Measurements from ENCODE around the gene HERC6. TPM values are rescaled to one million over a fixed set of nuclear protein-coding genes. Genes with fewer than 3 reads are reported as not detected.

The HERC6 gene
- total RNA-seq, 2 experiments from 2014 or later, result 42.8 to 43.6 TPM

DNA sequence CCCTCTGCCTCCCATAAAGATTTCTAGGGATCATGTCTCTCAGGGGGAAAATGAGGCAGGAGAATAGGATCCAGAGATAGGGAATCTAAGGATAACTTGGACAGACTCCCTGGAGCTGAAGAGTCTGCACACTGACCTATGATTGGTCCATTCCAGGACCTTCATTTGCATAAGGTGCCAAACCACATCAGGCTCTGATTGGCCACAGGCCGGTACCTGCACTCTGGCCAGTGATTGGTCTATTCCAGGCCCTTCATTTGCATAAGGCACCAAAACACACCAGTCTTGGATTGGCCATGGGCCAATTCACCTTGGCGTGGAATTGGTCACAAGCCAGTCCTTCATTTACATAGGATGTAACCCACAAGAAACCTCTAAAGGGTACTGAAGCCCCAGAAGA is 74.3 kb downstream of the HERC6 start:
- CTCF ChIA-PET, result no interaction called here
- no peak for DNase-seq
- Mint-ChIP-seq H3K4me1 (peaks cover 21% of the 10 kb centered on the region), H3K4me3 (no peak overlapping the region), H3K27me3 (no peaks in the 10 kb centered on the region), H3K36me3 (ENCODE audit: low read depth) (peaks cover 30% of the 10 kb centered on the region), H3K9me3 (peaks cover 6% of the 10 kb centered on the region), H3K27ac (no peak overlapping the region)
- POLR2A ChIA-PET, result no interaction called here

DNA sequence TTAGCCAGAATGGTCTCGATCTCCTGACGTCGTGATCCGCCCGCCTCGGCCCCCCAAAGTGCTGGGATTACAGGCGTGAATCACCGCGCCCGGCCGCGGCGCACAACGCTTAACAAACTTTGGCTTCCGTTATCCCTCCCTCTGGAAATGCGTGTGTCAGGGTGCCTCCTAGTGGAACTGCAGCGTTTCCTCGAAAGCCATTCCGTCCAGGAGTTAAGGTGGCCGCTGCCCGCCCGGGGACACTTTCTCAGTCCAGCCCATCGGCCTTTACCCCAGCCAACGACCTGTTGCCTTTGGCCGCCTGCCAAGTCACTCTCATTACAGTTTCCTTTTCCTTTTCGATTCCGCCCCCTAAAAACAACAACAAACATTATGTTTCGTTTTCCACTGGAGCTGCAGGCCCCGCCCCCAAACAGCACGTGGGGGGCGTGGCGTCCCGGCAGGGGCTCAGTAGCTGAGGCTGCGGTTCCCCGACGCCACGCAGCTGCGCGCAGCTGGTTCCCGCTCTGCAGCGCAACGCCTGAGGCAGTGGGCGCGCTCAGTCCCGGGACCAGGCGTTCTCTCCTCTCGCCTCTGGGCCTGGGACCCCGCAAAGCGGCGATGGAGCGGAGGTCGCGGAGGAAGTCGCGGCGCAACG is 78.1 kb downstream of the HERC6 start, which contains the start of gene HERC5:
HERC5 (plus strand) TSS at position 450 of the 637 bp plus-strand sequence; CDS start at position 601, 151 bp downstream.
- peak; percentile 95 for DNase-seq
- peaks cover 27% of the 10 kb centered on the region for H3K36me3 Mint-ChIP-seq (ENCODE audit: low read depth)
- H3K9me3 Mint-ChIP-seq, result peaks cover 6% of the 10 kb centered on the region
- H3K27me3 Mint-ChIP-seq, result no peaks in the 10 kb centered on the region
- POLR2A ChIA-PET, result interaction anchor here (0.6 to 1.3 kb wide), 4 partner anchors 14 to 173 kb away, joined by 5 to 10 read pairs (median 6); partner anchors contain the start of genes HERC6 and PPM1K
- H3K4me1 Mint-ChIP-seq, result peaks cover 50% of the 10 kb centered on the region
- H3K4me3 Mint-ChIP-seq, result peak within 1 kb of the TSS; percentile 99
- peak within 1 kb of the TSS; percentile 100 for H3K27ac Mint-ChIP-seq
- CTCF ChIA-PET, result interaction anchor here (0.9 to 1.8 kb wide), 9 partner anchors 9 to 172 kb away, joined by 3 to 7 read pairs (median 4); partner anchors contain the start of genes HERC6 and PPM1K

DNA sequence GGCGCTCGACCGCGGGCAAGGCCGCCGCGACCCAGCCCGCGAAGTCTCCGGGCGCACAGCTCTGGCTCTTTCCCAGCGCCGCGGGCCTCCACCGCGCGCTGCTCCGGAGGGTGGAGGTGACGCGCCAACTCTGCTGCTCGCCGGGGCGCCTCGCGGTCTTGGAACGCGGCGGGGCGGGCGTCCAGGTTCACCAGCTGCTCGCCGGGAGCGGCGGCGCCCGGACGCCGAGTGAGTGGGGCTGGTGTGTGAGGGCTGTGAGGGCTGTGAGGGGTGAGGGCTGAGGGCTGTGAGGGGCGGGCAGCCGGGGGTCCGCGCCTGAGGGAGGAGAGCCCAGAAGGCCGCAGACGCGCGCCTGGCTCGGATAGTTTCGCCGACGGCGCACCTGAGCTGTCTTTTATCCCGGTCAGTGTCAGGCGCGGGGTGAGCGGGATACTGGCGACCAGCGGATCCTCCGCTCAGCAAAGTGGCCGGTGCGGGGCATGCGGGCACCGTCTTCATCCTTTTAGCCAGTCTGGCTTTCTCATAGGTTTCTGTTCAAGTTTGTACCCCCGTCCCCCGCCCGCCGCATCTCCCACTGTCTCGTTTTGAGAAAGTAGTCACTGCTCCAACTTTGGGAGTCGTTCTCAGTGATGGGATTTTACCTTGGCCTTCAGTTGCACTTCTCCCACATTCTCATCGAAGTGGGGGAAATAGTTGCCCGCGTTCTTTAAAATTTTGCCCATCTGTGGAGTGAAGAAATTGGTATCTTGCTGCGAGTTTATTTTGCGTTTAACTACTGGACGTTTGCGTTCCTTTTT is 78.9 kb downstream of the HERC6 start:
- peaks cover 57% of the 10 kb centered on the region for H3K4me1 Mint-ChIP-seq
- peak; percentile 53 for DNase-seq
- peaks cover 32% of the 10 kb centered on the region for H3K36me3 Mint-ChIP-seq (ENCODE audit: low read depth)

GRCh38 chr4:88458104-88458740 is 79.6 kb downstream of the HERC6 start:
- Mint-ChIP-seq H3K4me1 (peaks cover 61% of the 10 kb centered on the region), H3K36me3 (ENCODE audit: low read depth) (peaks cover 38% of the 10 kb centered on the region), H3K4me3 (peak overlapping the region; percentile 99), H3K9me3 (peaks cover 2% of the 10 kb centered on the region), H3K27ac (peak overlapping the region; percentile 100), H3K27me3 (no peaks in the 10 kb centered on the region)
- ChIA-PET CTCF (interaction anchor here (0.6 to 1.8 kb wide), 3 partner anchors 13 to 174 kb away, joined by 3 to 7 read pairs (median 6); partner anchors contain the start of gene PPM1K), POLR2A (interaction anchor here (0.7 kb wide), 1 partner anchor 31 kb away, joined by 3 read pairs; no protein-coding TSS in a partner anchor)
- no peak for DNase-seq

More for the DNA sequence above, 78.9 kb downstream of the HERC6 start:
- Mint-ChIP-seq H3K9me3 (peaks cover 4% of the 10 kb centered on the region), H3K4me3 (peak overlapping the region; percentile 99), H3K27ac (peak overlapping the region; percentile 100), H3K27me3 (no peaks in the 10 kb centered on the region)
- ChIA-PET CTCF (interaction anchor here (0.6 to 1.8 kb wide), 10 partner anchors 8 to 173 kb away, joined by 3 to 7 read pairs (median 4); partner anchors contain the start of genes HERC6 and PPM1K), POLR2A (interaction anchor here (0.6 to 1.3 kb wide), 5 partner anchors 14 to 174 kb away, joined by 3 to 10 read pairs (median 5); partner anchors contain the start of genes HERC6 and PPM1K)

DNA sequence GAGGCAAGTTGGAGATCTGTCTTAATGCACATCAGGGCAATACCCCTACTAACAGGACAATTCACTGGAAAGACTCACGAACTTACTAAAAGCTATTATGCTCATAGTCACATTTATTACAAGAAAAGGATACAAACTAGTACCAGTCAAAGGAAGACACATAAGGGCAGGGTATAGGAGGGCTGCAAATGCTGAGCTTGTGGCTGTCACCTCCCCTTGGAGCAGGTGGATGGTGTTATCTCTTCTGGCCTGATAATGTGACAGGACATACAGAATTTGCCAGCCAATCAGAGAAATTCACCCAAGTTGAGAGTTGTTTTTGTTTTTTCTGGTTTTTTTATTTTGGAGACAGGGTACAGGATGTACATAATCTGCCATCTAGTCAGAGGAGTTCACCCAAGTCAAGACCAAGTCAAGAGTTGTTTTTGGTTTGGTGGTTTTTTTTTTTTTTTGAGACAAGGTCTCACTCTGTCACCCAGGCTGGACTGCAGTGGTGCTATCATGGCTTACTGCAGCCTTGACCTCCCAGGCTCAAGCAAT is 87.1 kb downstream of the HERC6 start:
- ChIA-PET CTCF (interaction anchor here (0.6 to 1.2 kb wide), 3 partner anchors 9 to 204 kb away, joined by 3 read pairs; partner anchors contain the start of gene HERC5), POLR2A (no interaction called here)
- Mint-ChIP-seq H3K9me3 (peaks cover 3% of the 10 kb centered on the region), H3K27me3 (no peaks in the 10 kb centered on the region), H3K27ac (peak overlapping the region; percentile 47), H3K4me1 (peaks cover 36% of the 10 kb centered on the region), H3K4me3 (no peak overlapping the region), H3K36me3 (ENCODE audit: low read depth) (peaks cover 74% of the 10 kb centered on the region)
- no peak for DNase-seq

DNA sequence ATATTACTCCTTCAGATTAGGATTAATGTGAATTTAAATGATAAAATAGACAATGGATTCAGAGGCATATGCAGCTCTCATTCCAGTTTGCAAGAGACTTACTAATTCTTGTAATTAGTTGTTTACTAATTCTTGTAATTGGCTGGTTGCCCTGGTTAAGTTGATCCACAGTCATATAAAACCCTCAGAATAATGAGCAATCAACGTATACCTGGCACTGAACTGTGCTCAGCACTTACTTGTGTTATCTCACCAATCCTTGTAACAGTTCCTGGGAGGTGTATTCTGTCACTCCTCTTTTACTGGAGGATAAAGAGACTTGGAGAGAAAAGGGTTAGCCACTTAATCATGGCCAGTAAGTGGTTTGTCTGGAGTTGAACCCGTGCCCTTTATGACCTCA is 88.7 kb downstream of the HERC6 start:
- CTCF ChIA-PET, result interaction anchor here (0.9 to 1.5 kb wide), 2 partner anchors 10 to 13 kb away, joined by 3 to 4 read pairs; partner anchors contain the start of gene HERC5
- H3K36me3 Mint-ChIP-seq (ENCODE audit: low read depth), result peaks cover 76% of the 10 kb centered on the region
- DNase-seq, result no peak
- H3K4me1 Mint-ChIP-seq, result peaks cover 22% of the 10 kb centered on the region
- no peak overlapping the region for H3K4me3 Mint-ChIP-seq
- POLR2A ChIA-PET, result no interaction called here
- no peaks in the 10 kb centered on the region for H3K27me3 Mint-ChIP-seq
- peaks cover 3% of the 10 kb centered on the region for H3K9me3 Mint-ChIP-seq
- H3K27ac Mint-ChIP-seq, result no peak overlapping the region

GRCh38 chr4:88477229-88477860 is 98.7 kb downstream of the HERC6 start:
- peaks cover 53% of the 10 kb centered on the region for H3K36me3 Mint-ChIP-seq (ENCODE audit: low read depth)
- DNase-seq, result no peak
- no peak overlapping the region for H3K27ac Mint-ChIP-seq
- no peaks in the 10 kb centered on the region for H3K27me3 Mint-ChIP-seq
- H3K9me3 Mint-ChIP-seq, result no peaks in the 10 kb centered on the region
- peaks cover 6% of the 10 kb centered on the region for H3K4me1 Mint-ChIP-seq
- no peak overlapping the region for H3K4me3 Mint-ChIP-seq
- POLR2A ChIA-PET, result no interaction called here
- CTCF ChIA-PET, result no interaction called here

DNA sequence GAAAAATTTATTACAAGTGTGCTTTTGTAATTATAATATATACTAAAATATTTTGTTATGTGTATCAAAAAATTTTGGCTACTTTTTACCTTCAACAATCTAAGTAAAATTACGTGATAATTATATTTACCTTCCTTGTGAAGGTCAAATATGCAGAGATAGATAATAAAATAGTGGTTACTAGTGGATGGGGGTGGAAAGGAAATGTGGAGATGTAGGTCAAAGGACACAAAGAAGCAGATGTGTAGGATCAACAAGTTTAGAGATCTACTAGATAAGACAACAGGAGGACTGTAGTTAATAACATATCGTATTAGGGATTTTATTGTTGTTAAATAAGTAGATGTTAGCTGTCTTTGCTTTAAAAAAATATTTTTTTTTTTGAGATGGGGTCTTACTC is 99.6 kb downstream of the HERC6 start:
- ChIA-PET CTCF (interaction anchor here (1.0 kb wide), 1 partner anchor 30 kb away, joined by 3 read pairs; no protein-coding TSS in a partner anchor), POLR2A (no interaction called here)
- H3K27ac Mint-ChIP-seq, result no peak overlapping the region
- H3K36me3 Mint-ChIP-seq (ENCODE audit: low read depth), result peaks cover 51% of the 10 kb centered on the region
- DNase-seq, result no peak
- H3K4me3 Mint-ChIP-seq, result no peak overlapping the region
- H3K4me1 Mint-ChIP-seq, result peaks cover 6% of the 10 kb centered on the region
- no peaks in the 10 kb centered on the region for H3K9me3 Mint-ChIP-seq
- H3K27me3 Mint-ChIP-seq, result no peaks in the 10 kb centered on the region

- ChIA-PET POLR2A (no interaction called here), CTCF (interaction anchor here (1.2 kb wide), 2 partner anchors 33 to 138 kb away, joined by 3 read pairs; no protein-coding TSS in a partner anchor)
- no peaks in the 10 kb centered on the region for H3K9me3 Mint-ChIP-seq
- peaks cover 3% of the 10 kb centered on the region for H3K4me1 Mint-ChIP-seq
- DNase-seq, result no peak
- no peaks in the 10 kb centered on the region for H3K27me3 Mint-ChIP-seq
- no peak overlapping the region for H3K4me3 Mint-ChIP-seq
- H3K36me3 Mint-ChIP-seq (ENCODE audit: low read depth), result peaks cover 51% of the 10 kb centered on the region
- H3K27ac Mint-ChIP-seq, result no peak overlapping the region
Measured at GRCh38 chr4:88481537-88481936, 102.9 kb downstream of the HERC6 start.

- no peak for DNase-seq
- Mint-ChIP-seq H3K4me1 (peaks cover 27% of the 10 kb centered on the region), H3K27me3 (no peaks in the 10 kb centered on the region), H3K4me3 (no peak overlapping the region), H3K27ac (peak overlapping the region; percentile 89), H3K9me3 (no peaks in the 10 kb centered on the region), H3K36me3 (ENCODE audit: low read depth) (peaks cover 66% of the 10 kb centered on the region)
- ChIA-PET CTCF (interaction anchor here (1.2 kb wide), 1 partner anchor 18 kb away, joined by 5 read pairs; no protein-coding TSS in a partner anchor), POLR2A (interaction anchor here (0.6 kb wide), 1 partner anchor 31 kb away, joined by 3 read pairs; no protein-coding TSS in a partner anchor)
Measured at GRCh38 chr4:88489100-88489761, 110.6 kb downstream of the HERC6 start.
